ENCODE measurements around the gene FSTL4. TPM values are rescaled to one million over a fixed set of nuclear protein-coding genes. Genes with fewer than 3 reads are reported as not detected.

The FSTL4 gene
- polyA plus RNA-seq, 3 donors = not detected

- H3K4me1 ChIP-seq (ENCODE audit: control insufficient read depth in 1 of 2, insufficient read depth in 2 of 2, low read length in 2 of 2) = no peaks in the 10 kb centered on the region
- WGBS (ENCODE audit: insufficient coverage) = no CpG with 5 or more reads among the region's 1 CpG
- H3K27ac ChIP-seq (ENCODE audit: low read depth in 1 of 2, low read length in 2 of 2) = no peak overlapping the region
- H3K9me3 Mint-ChIP-seq = no peaks in the 10 kb centered on the region
- H3K9me3 ChIP-seq (replicated peaks in 1 of 2; ENCODE audit: control insufficient read depth in 1 of 2, insufficient read depth in 1 of 2, low read length in 2 of 2) = no peaks in the 10 kb centered on the region
- no peak for TF ChIP-seq CTCF (IDR thresholded peaks at IDR 0.05)
- H3K4me3 ChIP-seq (replicated peaks in 1 of 3; ENCODE audit: low read depth in 2 of 3, low read length in 3 of 3) = no peak overlapping the region
- no peaks in the 10 kb centered on the region for H3K36me3 ChIP-seq (replicated peaks in 1 of 2; ENCODE audit: control insufficient read depth in 1 of 2, insufficient read depth in 2 of 2, low read length in 2 of 2)
- peaks cover 0 to 4% (median 2%) of the 10 kb centered on the region in 3 donors for H3K27me3 Mint-ChIP-seq (ENCODE audit: low read depth in 3 of 3)
- H3K79me2 ChIP-seq (ENCODE audit: insufficient read depth, low read length) = no peaks in the 10 kb centered on the region
- intact Hi-C loops (cut with micrococcal nuclease) = no loop called here
- H3K36me3 Mint-ChIP-seq = no peaks in the 10 kb centered on the region
- H2AFZ ChIP-seq (ENCODE audit: insufficient read depth, low read depth, low read length, poor library complexity, severe bottlenecking) = no peak overlapping the region
- H3K4me2 ChIP-seq (replicated peaks; ENCODE audit: extremely low read depth, low read length, poor library complexity, severe bottlenecking) = no peak overlapping the region
- no peaks in the 10 kb centered on the region for H3K4me1 Mint-ChIP-seq
- no peak overlapping the region for H3K4me3 Mint-ChIP-seq
- H3K27ac Mint-ChIP-seq = no peak overlapping the region
- DNase-seq = no peak
- no peak overlapping the region for H3K9ac ChIP-seq (ENCODE audit: insufficient read depth, low read length, poor library complexity, severe bottlenecking)
- H3K27me3 ChIP-seq (ENCODE audit: control insufficient read depth in 2 of 2, insufficient read depth in 2 of 2, low read length in 2 of 2) = no peaks in the 10 kb centered on the region
- H4K20me1 ChIP-seq (ENCODE audit: insufficient read depth, low read length) = no peaks in the 10 kb centered on the region
Observed at GRCh38 chr5:133361922-133362321, 250.4 kb downstream of the FSTL4 start.

DNA sequence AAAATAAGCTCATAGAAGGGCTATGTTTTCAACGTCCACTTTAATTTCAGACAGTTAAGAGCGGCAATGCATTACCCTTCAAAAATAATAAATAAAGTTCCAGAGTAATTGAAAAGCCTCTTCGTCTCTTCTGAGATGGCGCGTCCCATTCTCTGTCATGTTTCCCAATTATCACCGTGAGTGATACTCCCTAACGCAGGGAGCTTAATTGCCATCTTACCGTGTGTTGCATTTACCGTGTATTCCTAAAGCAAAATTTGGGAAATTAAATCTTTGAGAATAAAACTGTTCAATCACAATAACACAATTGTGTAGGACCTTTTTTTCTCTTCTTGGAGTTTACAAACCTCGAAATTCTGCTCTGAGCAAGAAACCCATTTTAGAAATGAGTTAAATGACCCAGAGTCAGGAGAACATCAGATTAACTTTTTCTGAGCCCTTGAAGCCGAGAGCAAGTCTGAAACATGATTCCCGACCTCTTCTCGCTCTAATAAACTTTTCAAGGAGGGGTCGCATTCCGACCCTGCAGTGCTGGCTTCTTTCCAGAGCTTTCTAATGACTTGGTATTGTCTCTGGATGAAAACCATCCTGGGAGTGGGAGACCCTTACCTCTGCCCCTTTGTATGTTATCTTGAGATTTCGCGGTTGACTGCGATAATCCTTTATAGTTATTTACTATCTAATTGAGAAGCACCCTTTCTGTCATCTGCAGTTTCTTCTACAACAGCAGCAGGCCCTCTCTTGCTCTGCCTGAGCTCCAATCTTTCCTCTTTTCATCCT is 251.5 kb downstream of the FSTL4 start:
- Histone ChIP-seq H3K79me2 (ENCODE audit: insufficient read depth, low read length) (no peaks in the 10 kb centered on the region), H3K4me2 (replicated peaks; ENCODE audit: extremely low read depth, low read length, poor library complexity, severe bottlenecking) (no peak overlapping the region), H3K36me3 (replicated peaks in 1 of 2; ENCODE audit: control insufficient read depth in 1 of 2, insufficient read depth in 2 of 2, low read length in 2 of 2) (no peaks in the 10 kb centered on the region), H3K9ac (ENCODE audit: insufficient read depth, low read length, poor library complexity, severe bottlenecking) (no peak overlapping the region), H3K9me3 (replicated peaks in 1 of 2; ENCODE audit: control insufficient read depth in 1 of 2, insufficient read depth in 1 of 2, low read length in 2 of 2) (no peaks in the 10 kb centered on the region), H3K4me1 (ENCODE audit: control insufficient read depth in 1 of 2, insufficient read depth in 2 of 2, low read length in 2 of 2) (no peaks in the 10 kb centered on the region), H3K4me3 (replicated peaks in 1 of 3; ENCODE audit: low read depth in 2 of 3, low read length in 3 of 3) (no peak overlapping the region), H2AFZ (ENCODE audit: insufficient read depth, low read depth, low read length, poor library complexity, severe bottlenecking) (no peak overlapping the region), H3K27ac (ENCODE audit: low read depth in 1 of 2, low read length in 2 of 2) (no peak overlapping the region), H3K27me3 (ENCODE audit: control insufficient read depth in 2 of 2, insufficient read depth in 2 of 2, low read length in 2 of 2) (no peaks in the 10 kb centered on the region), H4K20me1 (ENCODE audit: insufficient read depth, low read length) (no peaks in the 10 kb centered on the region)
- Mint-ChIP-seq H3K36me3 (no peaks in the 10 kb centered on the region), H3K4me3 (no peak overlapping the region), H3K27ac (no peak overlapping the region), H3K4me1 (no peaks in the 10 kb centered on the region), H3K9me3 (no peaks in the 10 kb centered on the region), H3K27me3 (ENCODE audit: low read depth in 3 of 3) (peaks cover 0 to 2% (median 2%) of the 10 kb centered on the region in 3 donors)
- no peak for TF ChIP-seq CTCF (IDR thresholded peaks at IDR 0.05)
- no peak for DNase-seq
- intact Hi-C loops (cut with micrococcal nuclease) = no loop called here
- WGBS (ENCODE audit: insufficient coverage) = 94% methylated on average over 4 of the region's 18 CpGs

All from CD14-positive monocyte (primary cell).